GM12878 (cell line): ENCODE data around the gene KCNB1. TPM values are rescaled to one million over a fixed set of nuclear protein-coding genes. Genes with fewer than 3 reads are reported as not detected.

Experiments used
- ATAC-seq: fragments of 200-7000 bp; cut with Tn5 transposase; 3 replicates; pipeline ENCODE4 v1.9.1; 2020; ENCODE audit warnings: mild to moderate bottlenecking, moderate library complexity
- BruUV-seq: library from RNA; stranded (reverse); fragments of 400-500 nt; replicated peaks from 2 replicates; lab custom pipeline; 2021; lab: Mats Ljungman, UMichigan
- CTCF ChIA-PET: fragments of 300-600 bp; sonication (Branson Sonifier 250); formaldehyde crosslinking; extraction: SDS; loops from one replicate; lab custom pipeline; 2021; ENCODE audit warnings: inconsistent platforms; lab: Yijun Ruan, JAX
- POLR2A ChIA-PET: fragments of 350-600 bp; formaldehyde crosslinking; extraction: SDS; loops from one replicate; lab custom pipeline; 2021; ENCODE audit warnings: inconsistent platforms; lab: Charles Lee
- RAD21 ChIA-PET: fragments of 300-600 bp; sonication (Branson Sonifier 250); formaldehyde crosslinking; loops from one replicate; lab custom pipeline; 2023; ENCODE audit warnings: antibody characterized with exemption; ENCODE audit not compliant: unreplicated experiment; lab: Charles Lee
- SMC1A ChIA-PET: fragments of 300-600 bp; sonication (Branson Sonifier 250); formaldehyde crosslinking; loops from one replicate; lab custom pipeline; 2023; ENCODE audit not compliant: unreplicated experiment, uncharacterized antibody; lab: Charles Lee
- DNase-seq: peaks from one replicate; pipeline ENCODE4 v3.0.0-alpha.2; 2011; ENCODE audit warnings: low read depth, low spot score
- FAIRE-seq: peaks from 3 replicates; lab custom pipeline; 2011; peaks lifted over from hg19 to GRCh38; lab: Jason Lieb, UNC
- H2AFZ ChIP-seq: 2 replicates; pipeline ENCODE4 v1.6.0; 2011; ENCODE audit warnings: low read depth, low read length, control low read depth; ENCODE audit not compliant: control insufficient read depth
- H3K27ac ChIP-seq: 2 replicates; pipeline ENCODE4 v1.5.1; 2011; ENCODE audit warnings: control low read depth; ENCODE audit not compliant: control insufficient read depth, insufficient read depth
- H3K27me3 ChIP-seq, 2 experiments: replicated peaks in 1 of 2; 2 replicates each; pipeline versions ENCODE4 v1.6.0 to v1.6.1; 2011; ENCODE audit warnings: low read length in 1 of 2; ENCODE audit not compliant: control insufficient read depth in 2 of 2, insufficient read depth in 2 of 2
- H3K36me3 ChIP-seq, 2 experiments: 2 replicates each; pipeline ENCODE4 v1.5.1; 2011; ENCODE audit warnings: low read length in 1 of 2; ENCODE audit not compliant: control insufficient read depth in 2 of 2, insufficient read depth in 2 of 2
- H3K4me1 ChIP-seq: 2 replicates; pipeline ENCODE4 v1.6.1; 2011; ENCODE audit warnings: mild to moderate bottlenecking, low read length, moderate library complexity, mixed read lengths; ENCODE audit not compliant: control insufficient read depth, insufficient read depth
- H3K4me2 ChIP-seq: 2 replicates; pipeline ENCODE4 v1.6.0; 2011; ENCODE audit warnings: control low read depth; ENCODE audit not compliant: control insufficient read depth, insufficient read depth
- H3K4me3 ChIP-seq: fragments of 200-600 bp; sonication (generic); 2 replicates; pipeline ENCODE4 v1.5.1; 2016
- H3K79me2 ChIP-seq: 2 replicates; pipeline ENCODE4 v1.6.0; 2011; ENCODE audit warnings: low read length; ENCODE audit not compliant: control insufficient read depth, insufficient read depth
- H3K9ac ChIP-seq: 2 replicates; pipeline ENCODE4 v1.8.0; 2011; ENCODE audit warnings: low read length, control low read depth, mixed read lengths; ENCODE audit not compliant: control insufficient read depth, insufficient read depth
- H3K9me3 ChIP-seq: replicated peaks from 3 replicates; pipeline ENCODE4 v1.5.1; 2011; ENCODE audit warnings: mild to moderate bottlenecking, low read length; ENCODE audit not compliant: control insufficient read depth, insufficient read depth
- H4K20me1 ChIP-seq: 2 replicates; pipeline ENCODE4 v1.6.0; 2011; ENCODE audit not compliant: control insufficient read depth, insufficient read depth
- BCL3 ChIP-seq: IDR thresholded peaks from 2 replicates; pipeline ENCODE4 v1.6.1; 2011; ENCODE audit warnings: borderline replicate concordance, low read depth, mild to moderate bottlenecking, moderate library complexity, low read length; ENCODE audit not compliant: insufficient read depth, poor library complexity, severe bottlenecking
- CUX1 ChIP-seq: IDR thresholded peaks from 2 replicates; pipeline ENCODE4 v1.6.1; 2012; ENCODE audit warnings: improper control_type of control experiment, low read depth, low read length; ENCODE audit not compliant: insufficient replicate concordance
- FOXM1 ChIP-seq: IDR thresholded peaks from 2 replicates; pipeline ENCODE4 v1.6.1; 2012; ENCODE audit warnings: low read depth, mild to moderate bottlenecking, inconsistent platforms, low read length, moderate library complexity
- HDAC6 ChIP-seq: fragments of 200-600 bp; sonication (generic); IDR thresholded peaks from one replicate; pipeline ENCODE4 v1.8.0; 2017; ENCODE audit warnings: antibody characterized with exemption; ENCODE audit not compliant: unreplicated experiment
- KLF5 ChIP-seq: fragments of 450-650 bp; IDR thresholded peaks from 2 replicates; pipeline ENCODE4 v1.6.1; 2014; ENCODE audit warnings: mild to moderate bottlenecking; ENCODE audit not compliant: partially characterized antibody
- NBN ChIP-seq: fragments of 450-650 bp; IDR thresholded peaks from 2 replicates; pipeline ENCODE4 v1.6.1; 2016
- RAD21 ChIP-seq: IDR thresholded peaks from 2 replicates; pipeline ENCODE4 v1.6.1; 2011; ENCODE audit warnings: mild to moderate bottlenecking, low read depth, low read length, moderate library complexity; ENCODE audit not compliant: insufficient read depth
- WGBS: methylation state at CpG from one replicate; pipeline ENCODE4 v1.1.6; 2016; ENCODE audit warnings: low lambda C conversion rate; ENCODE audit not compliant: insufficient replicate concordance, insufficient coverage; ENCODE audit errors: missing lambda C conversion rate; 5-methylcytosine and 5-hydroxymethylcytosine counted together
- in situ Hi-C: fragments of 300-500 bp; cut with MboI; formaldehyde crosslinking; loops from 9 replicates; pipeline ENCODE4 v1.14.3; 2018; ENCODE audit warnings: mixed read lengths
- intact Hi-C: fragments of 100-400 bp; cut with micrococcal nuclease; formaldehyde crosslinking; loops from one replicate; pipeline ENCODE4 v1.14.2; 2022; ENCODE audit not compliant: unreplicated experiment
- polyA plus RNA-seq, 11 experiments: library from polyadenylated mRNA; depleted of rRNA in 4 of 11; unstranded in 6 of 11; stranded (reverse) in 5 of 11; fragments of >200 nt; fragmentation: Nextera tagmentation in 4 of 11; fragmentation: Illumina TruSeq in 1 of 11; extraction: Ambion mirVana in 4 of 11; extraction: Trizol in 1 of 11; gene quantifications; 1 replicate in 1 of 11; 2 replicates in 10 of 11; pipeline versions ENCODE4 v1.2.1 to v1.2.3, GENCODE V29; 2011 to 2016; ENCODE audit warnings: inconsistent platforms in 2 of 11, missing spikeins in 2 of 11, low read depth in 1 of 11
- total RNA-seq, 4 experiments: library from RNA; depleted of rRNA in 3 of 4; stranded (reverse); fragments of >200 nt in 3 of 4; fragmentation: Illumina TruSeq in 1 of 4; extraction: Trizol in 1 of 4; gene quantifications; 2 replicates each; pipeline versions ENCODE4 v1.2.1 to v1.2.3, GENCODE V29; 2013 to 2021
- TF ChIP-seq, protein P1 (sequence below): IDR thresholded peaks from 2 replicates; pipeline ENCODE4 v1.6.1; 2012; ENCODE audit warnings: low read length, inconsistent platforms

The KCNB1 gene
- total and polyA plus RNA-seq, 10 of the 15 experiments (the other 5 are each of a cell fraction or from before 2014, with no cell fraction given) = 0.02 to 0.08 (median 0.03) TPM; not detected in 7

GRCh38 chr20:49470922-49471321, 11.5 kb downstream of the KCNB1 start:
- 50% methylated on average over 6 of the region's 6 CpGs for WGBS
- no TSS peak for BruUV-seq
- intact Hi-C loops = no loop called here
- no peak for ATAC-seq
- no peak for TF ChIP-seq NBN
- TF ChIP-seq FOXM1 = no peak
- TF ChIP-seq BCL3 = no peak
- TF ChIP-seq, protein P1, sequence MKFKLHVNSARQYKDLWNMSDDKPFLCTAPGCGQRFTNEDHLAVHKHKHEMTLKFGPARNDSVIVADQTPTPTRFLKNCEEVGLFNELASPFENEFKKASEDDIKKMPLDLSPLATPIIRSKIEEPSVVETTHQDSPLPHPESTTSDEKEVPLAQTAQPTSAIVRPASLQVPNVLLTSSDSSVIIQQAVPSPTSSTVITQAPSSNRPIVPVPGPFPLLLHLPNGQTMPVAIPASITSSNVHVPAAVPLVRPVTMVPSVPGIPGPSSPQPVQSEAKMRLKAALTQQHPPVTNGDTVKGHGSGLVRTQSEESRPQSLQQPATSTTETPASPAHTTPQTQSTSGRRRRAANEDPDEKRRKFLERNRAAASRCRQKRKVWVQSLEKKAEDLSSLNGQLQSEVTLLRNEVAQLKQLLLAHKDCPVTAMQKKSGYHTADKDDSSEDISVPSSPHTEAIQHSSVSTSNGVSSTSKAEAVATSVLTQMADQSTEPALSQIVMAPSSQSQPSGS = no peak
- TF ChIP-seq CUX1 = no peak
- TF ChIP-seq RAD21 = no peak
- TF ChIP-seq HDAC6 = no peak
- TF ChIP-seq KLF5 = no peak
- TF ChIP-seq, all 136 proteins: peak for 0
- Histone ChIP-seq H3K4me2 (no peak overlapping the region), H3K9me3 (no peaks in the 10 kb centered on the region), H3K79me2 (no peaks in the 10 kb centered on the region), H3K9ac (no peak overlapping the region), H3K36me3 (no peaks in the 10 kb centered on the region), H4K20me1 (no peaks in the 10 kb centered on the region), H3K4me1 (no peaks in the 10 kb centered on the region), H3K27ac (no peak overlapping the region), H2AFZ (no peak overlapping the region), H3K4me3 (no peak overlapping the region), H3K27me3 (peaks cover 0 to 11% of the 10 kb centered on the region in 2 experiments)
- CTCF ChIA-PET = no interaction called here
- SMC1A ChIA-PET = no interaction called here
- DNase-seq (no peak), FAIRE-seq (no peak)
- in situ Hi-C loops = no loop called here
- POLR2A ChIA-PET = no interaction called here
- RAD21 ChIA-PET = no interaction called here
